Upper lobe of right lung (tissue), 1 donor: ENCODE measurements around the gene RHBG. TPM values are rescaled to one million over a fixed set of nuclear protein-coding genes. Genes with fewer than 3 reads are reported as not detected.

Source experiments
- ATAC-seq: fragments of 200-7000 bp; cut with Tn5 transposase; one replicate; pipeline ENCODE4 v1.9.1; 2020; ENCODE audit warnings: mild to moderate bottlenecking, moderate library complexity
- DNase-seq: peaks from one replicate; pipeline ENCODE4 v3.0.0-alpha.2; 2020
- H3K27ac ChIP-seq: fragments of 200-600 bp; one replicate; pipeline ENCODE4 v1.8.0; 2022
- H3K27me3 ChIP-seq: fragments of 200-600 bp; one replicate; pipeline ENCODE4 v1.8.0; 2022; ENCODE audit warnings: mild to moderate bottlenecking
- H3K36me3 ChIP-seq: fragments of 200-600 bp; one replicate; pipeline ENCODE4 v1.8.0; 2022
- H3K4me1 ChIP-seq: fragments of 200-600 bp; one replicate; pipeline ENCODE4 v1.8.0; 2022
- H3K4me3 ChIP-seq: fragments of 200-600 bp; one replicate; pipeline ENCODE4 v1.8.0; 2022; ENCODE audit warnings: mild to moderate bottlenecking
- H3K9me3 ChIP-seq: fragments of 200-600 bp; one replicate; pipeline ENCODE4 v1.8.0; 2022
- intact Hi-C: fragments of 100-400 bp; cut with DNase I; formaldehyde crosslinking; loops from one replicate; pipeline ENCODE4 v1.11.0; 2022
- total RNA-seq: library from RNA; stranded (reverse); fragmentation: NEBNext Ultra II Directional; extraction: Animal tissue kit (Norgen Biotek cat#: 25700); gene quantifications from one replicate; pipeline ENCODE4 v1.2.1, GENCODE V29; 2021
- TF ChIP-seq, protein P1 (sequence below): fragments of 200-600 bp; IDR thresholded peaks from one replicate; pipeline ENCODE4 v1.8.0; 2022; ENCODE audit warnings: antibody characterized with exemption
- donor health status: DM: no; HTN: yes; CAD: no; lungs with severe emphysema.

The RHBG gene
- total RNA-seq, 1 donor from 2014 or later, result not detected

- ATAC-seq (no peak), DNase-seq (no peak)
- peaks cover 79% of the 10 kb centered on the region for H3K27me3 ChIP-seq
These were observed 45.6 kb downstream of the RHBG start for GRCh38 chr1:156414461-156415064.

GRCh38 chr1:156416993-156417392 lies 48.0 kb downstream of the RHBG start:
- H3K4me3 ChIP-seq, result no peak overlapping the region
- no peak for ATAC-seq
- no peak for DNase-seq
- H3K27me3 ChIP-seq, result peaks cover 88% of the 10 kb centered on the region
- TF ChIP-seq, protein P1, sequence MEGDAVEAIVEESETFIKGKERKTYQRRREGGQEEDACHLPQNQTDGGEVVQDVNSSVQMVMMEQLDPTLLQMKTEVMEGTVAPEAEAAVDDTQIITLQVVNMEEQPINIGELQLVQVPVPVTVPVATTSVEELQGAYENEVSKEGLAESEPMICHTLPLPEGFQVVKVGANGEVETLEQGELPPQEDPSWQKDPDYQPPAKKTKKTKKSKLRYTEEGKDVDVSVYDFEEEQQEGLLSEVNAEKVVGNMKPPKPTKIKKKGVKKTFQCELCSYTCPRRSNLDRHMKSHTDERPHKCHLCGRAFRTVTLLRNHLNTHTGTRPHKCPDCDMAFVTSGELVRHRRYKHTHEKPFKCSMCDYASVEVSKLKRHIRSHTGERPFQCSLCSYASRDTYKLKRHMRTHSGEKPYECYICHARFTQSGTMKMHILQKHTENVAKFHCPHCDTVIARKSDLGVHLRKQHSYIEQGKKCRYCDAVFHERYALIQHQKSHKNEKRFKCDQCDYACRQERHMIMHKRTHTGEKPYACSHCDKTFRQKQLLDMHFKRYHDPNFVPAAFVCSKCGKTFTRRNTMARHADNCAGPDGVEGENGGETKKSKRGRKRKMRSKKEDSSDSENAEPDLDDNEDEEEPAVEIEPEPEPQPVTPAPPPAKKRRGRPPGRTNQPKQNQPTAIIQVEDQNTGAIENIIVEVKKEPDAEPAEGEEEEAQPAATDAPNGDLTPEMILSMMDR, result no peak
- peaks cover 24% of the 10 kb centered on the region for H3K4me1 ChIP-seq
- no peak overlapping the region for H3K27ac ChIP-seq
- no peaks in the 10 kb centered on the region for H3K9me3 ChIP-seq
- intact Hi-C loops, result no loop called here
- H3K36me3 ChIP-seq, result no peaks in the 10 kb centered on the region

More at GRCh38 chr1:156414461-156415064, 45.6 kb downstream of the RHBG start:
- intact Hi-C loops, result no loop called here
- Histone ChIP-seq H3K36me3 (no peaks in the 10 kb centered on the region), H3K9me3 (no peaks in the 10 kb centered on the region), H3K4me1 (no peaks in the 10 kb centered on the region), H3K27ac (no peak overlapping the region), H3K4me3 (no peak overlapping the region)
- TF ChIP-seq, protein P1, result no peak

DNA sequence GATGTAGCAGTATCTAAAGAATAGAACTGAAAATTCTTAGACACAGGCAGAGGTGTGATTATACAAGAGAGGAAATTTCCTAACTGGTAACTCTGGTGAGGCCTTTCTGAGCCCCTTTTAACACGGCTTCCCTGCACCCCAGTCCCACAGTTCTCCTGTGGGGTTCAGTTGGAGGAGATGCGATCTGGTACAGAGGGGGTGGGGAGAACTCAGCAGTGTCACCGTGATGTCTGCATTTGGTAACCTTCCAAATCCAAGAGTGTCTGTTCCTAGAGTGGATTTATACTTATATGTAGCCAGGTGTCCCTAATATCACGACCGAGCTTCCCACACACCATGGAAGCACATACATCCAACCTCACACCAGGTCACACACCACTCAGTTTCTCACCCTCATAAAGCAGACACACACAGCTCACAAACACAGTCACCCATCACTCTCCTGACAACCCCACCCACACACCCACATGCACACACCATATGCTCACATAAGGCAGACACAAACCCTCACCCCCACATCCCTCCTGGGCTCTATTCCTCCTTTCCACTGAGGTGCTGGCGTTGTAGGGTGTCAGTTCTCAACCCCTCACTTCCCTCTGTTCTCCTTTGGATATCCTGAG lies 48.5 kb downstream of the RHBG start:
- H3K27me3 ChIP-seq, result peaks cover 90% of the 10 kb centered on the region
- no peak for DNase-seq
- no peak overlapping the region for H3K4me3 ChIP-seq

GRCh38 chr1:156418416-156419070 lies 49.5 kb downstream of the RHBG start:
- DNase-seq, result no peak
- intact Hi-C loops, result no loop called here
- peaks cover 96% of the 10 kb centered on the region for H3K27me3 ChIP-seq

More for the DNA sequence above, 48.5 kb downstream of the RHBG start:
- intact Hi-C loops, result no loop called here
- Histone ChIP-seq H3K9me3 (no peaks in the 10 kb centered on the region), H3K4me1 (peaks cover 24% of the 10 kb centered on the region), H3K36me3 (no peaks in the 10 kb centered on the region), H3K27ac (no peak overlapping the region)
- TF ChIP-seq, protein P1, result no peak
- ATAC-seq, result no peak

DNA sequence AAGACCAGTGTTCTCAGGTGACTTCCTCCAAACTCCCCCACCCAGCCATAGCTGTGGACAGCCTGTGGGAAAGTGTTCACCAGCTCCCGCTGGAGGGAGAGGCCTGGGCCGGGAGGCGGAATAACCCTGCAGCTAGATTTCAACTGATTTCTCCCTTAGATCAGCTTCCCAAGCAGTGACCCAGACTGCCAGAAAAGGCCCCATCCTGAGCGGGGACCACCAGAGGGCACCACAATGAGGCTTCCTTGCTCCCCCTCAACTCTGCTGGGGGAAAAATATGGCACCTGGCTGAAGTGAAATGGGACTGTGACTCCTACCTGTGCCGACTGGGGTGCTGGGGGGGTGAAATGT lies 50.8 kb downstream of the RHBG start:
- DNase-seq (no peak), ATAC-seq (no peak)
- Histone ChIP-seq H3K4me1 (peaks cover 24% of the 10 kb centered on the region), H3K36me3 (no peaks in the 10 kb centered on the region), H3K4me3 (peak overlapping the region; percentile 34), H3K27me3 (peaks cover 89% of the 10 kb centered on the region), H3K27ac (no peak overlapping the region), H3K9me3 (no peaks in the 10 kb centered on the region)
- TF ChIP-seq, protein P1, result peak; percentile 19
- intact Hi-C loops, result no loop called here

More at GRCh38 chr1:156418416-156419070, 49.5 kb downstream of the RHBG start:
- Histone ChIP-seq H3K36me3 (no peaks in the 10 kb centered on the region), H3K27ac (no peak overlapping the region), H3K9me3 (no peaks in the 10 kb centered on the region), H3K4me1 (peaks cover 24% of the 10 kb centered on the region), H3K4me3 (no peak overlapping the region)
- TF ChIP-seq, protein P1, result no peak
- no peak for ATAC-seq
